ENCODE results near the gene CIRBP. TPM values are rescaled to one million over a fixed set of nuclear protein-coding genes. Genes with fewer than 3 reads are reported as not detected.

The CIRBP gene
- total and polyA plus RNA-seq, 3 donors from 2014 or later, result 483 to 661 (median 621) TPM

- H3K36me3 ChIP-seq (ENCODE audit: low read depth, missing control alignments), result no peaks in the 10 kb centered on the region
- H3K27me3 ChIP-seq, result no peaks in the 10 kb centered on the region
- TF ChIP-seq POLR2A (IDR thresholded peaks at IDR 0.05), result no peak
- TF ChIP-seq, protein P1, sequence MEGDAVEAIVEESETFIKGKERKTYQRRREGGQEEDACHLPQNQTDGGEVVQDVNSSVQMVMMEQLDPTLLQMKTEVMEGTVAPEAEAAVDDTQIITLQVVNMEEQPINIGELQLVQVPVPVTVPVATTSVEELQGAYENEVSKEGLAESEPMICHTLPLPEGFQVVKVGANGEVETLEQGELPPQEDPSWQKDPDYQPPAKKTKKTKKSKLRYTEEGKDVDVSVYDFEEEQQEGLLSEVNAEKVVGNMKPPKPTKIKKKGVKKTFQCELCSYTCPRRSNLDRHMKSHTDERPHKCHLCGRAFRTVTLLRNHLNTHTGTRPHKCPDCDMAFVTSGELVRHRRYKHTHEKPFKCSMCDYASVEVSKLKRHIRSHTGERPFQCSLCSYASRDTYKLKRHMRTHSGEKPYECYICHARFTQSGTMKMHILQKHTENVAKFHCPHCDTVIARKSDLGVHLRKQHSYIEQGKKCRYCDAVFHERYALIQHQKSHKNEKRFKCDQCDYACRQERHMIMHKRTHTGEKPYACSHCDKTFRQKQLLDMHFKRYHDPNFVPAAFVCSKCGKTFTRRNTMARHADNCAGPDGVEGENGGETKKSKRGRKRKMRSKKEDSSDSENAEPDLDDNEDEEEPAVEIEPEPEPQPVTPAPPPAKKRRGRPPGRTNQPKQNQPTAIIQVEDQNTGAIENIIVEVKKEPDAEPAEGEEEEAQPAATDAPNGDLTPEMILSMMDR (IDR thresholded peaks at IDR 0.05), result no peak
- 87 to 93% methylated on average over 9 to 37 of the region's 38 CpGs for WGBS, 2 donors
- no peaks in the 10 kb centered on the region for H3K9me3 ChIP-seq
- H3K4me1 ChIP-seq, result no peaks in the 10 kb centered on the region
- no peak overlapping the region for H3K27ac ChIP-seq
- peak overlapping the region in 1 of 2 donors; percentile 26 for H3K4me3 ChIP-seq
- intact Hi-C loops (cut with DNase I; ENCODE audit: low total_unique reads), result no loop called here
- DNase-seq, result peak; percentile 48
Measured at GRCh38 chr19:1307320-1307719, 38.2 kb downstream of the CIRBP start.

- TF ChIP-seq POLR2A (IDR thresholded peaks at IDR 0.05), result no peak
- TF ChIP-seq, protein P1 (IDR thresholded peaks at IDR 0.05), result no peak
- peak overlapping the region in 1 of 2 donors; percentile 26 for H3K4me3 ChIP-seq
- H3K4me1 ChIP-seq, result no peaks in the 10 kb centered on the region
- DNase-seq, result no peak
- no peaks in the 10 kb centered on the region for H3K9me3 ChIP-seq
- WGBS, 2 donors, result 66 to 80% methylated on average over 14 to 20 of the region's 20 CpGs
- intact Hi-C loops (cut with DNase I; ENCODE audit: low total_unique reads), result no loop called here
- no peak overlapping the region for H3K27ac ChIP-seq
- H3K36me3 ChIP-seq (ENCODE audit: low read depth, missing control alignments), result no peaks in the 10 kb centered on the region
- no peaks in the 10 kb centered on the region for H3K27me3 ChIP-seq
Measured at GRCh38 chr19:1307755-1308303, 38.7 kb downstream of the CIRBP start.

DNA sequence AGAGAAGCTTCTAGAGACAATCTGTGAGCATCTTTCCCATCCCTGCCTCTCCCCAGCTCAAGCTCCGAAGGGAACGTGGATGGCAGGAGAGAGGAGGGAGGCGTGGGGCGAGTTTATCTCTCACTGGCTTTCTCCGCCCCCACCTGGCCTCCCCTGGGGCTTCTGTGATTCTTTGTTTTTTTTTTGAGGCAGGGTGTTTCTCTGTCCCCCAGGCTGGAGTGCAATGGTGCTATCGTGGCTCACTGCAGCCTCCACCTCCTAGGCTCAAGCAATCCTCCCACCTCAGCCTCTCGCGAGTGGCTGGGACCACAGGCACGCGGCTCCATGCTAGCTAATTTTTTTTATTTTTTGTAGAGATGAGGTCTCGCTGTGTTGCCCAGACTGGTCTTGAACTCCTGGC is 39.6 kb downstream of the CIRBP start:
- intact Hi-C loops (cut with DNase I; ENCODE audit: low total_unique reads), result no loop called here

DNA sequence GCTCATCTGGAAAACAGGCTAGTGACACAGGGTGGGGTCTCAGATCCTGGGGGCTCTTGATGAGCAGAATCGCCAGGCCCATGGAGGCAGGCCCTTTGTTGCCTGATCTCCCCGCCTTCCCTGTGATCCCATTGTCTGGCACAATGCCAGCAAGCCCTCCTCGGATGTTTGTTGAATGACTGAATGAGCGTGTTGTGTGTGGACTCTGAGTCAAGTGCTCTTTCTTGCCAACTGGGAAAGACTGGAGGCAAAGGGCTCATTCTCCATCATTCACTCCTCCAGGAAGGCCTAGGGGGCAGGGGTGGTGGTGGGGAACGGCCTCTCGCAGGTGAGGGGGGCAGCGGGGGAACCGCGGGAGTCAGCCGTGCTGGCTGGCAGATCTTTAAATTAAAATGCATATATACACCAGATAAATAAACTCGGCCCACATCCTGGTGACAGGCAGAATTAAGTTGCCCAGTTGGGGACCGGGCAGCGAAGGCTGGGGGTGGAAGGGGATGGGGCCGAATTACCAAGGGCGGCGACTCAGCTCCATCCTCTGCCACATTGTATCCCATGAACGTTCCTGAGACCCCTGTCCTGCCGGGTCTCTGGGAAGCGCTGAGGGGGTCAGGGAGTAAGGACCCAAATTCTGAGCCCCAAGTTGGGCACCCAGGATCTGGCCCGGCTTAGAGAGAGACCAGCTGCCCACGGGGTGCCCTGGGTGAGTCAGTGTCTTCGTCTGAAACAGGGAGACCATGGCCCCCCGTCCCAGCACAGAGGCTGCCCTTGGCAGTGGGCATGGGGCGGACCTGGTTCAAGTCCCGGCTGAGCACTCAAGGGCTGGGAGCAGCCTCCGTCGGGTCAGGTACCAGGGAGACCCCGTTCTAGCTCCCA is 41.1 kb downstream of the CIRBP start:
- WGBS, 2 donors, result 69 to 74% methylated on average over 19 to 28 of the region's 28 CpGs
- H3K36me3 ChIP-seq (ENCODE audit: low read depth, missing control alignments), result no peaks in the 10 kb centered on the region
- H3K9me3 ChIP-seq, result no peaks in the 10 kb centered on the region
- no peak for TF ChIP-seq POLR2A (IDR thresholded peaks at IDR 0.05)
- TF ChIP-seq, protein P1 (IDR thresholded peaks at IDR 0.05), result no peak
- H3K4me1 ChIP-seq, result no peaks in the 10 kb centered on the region
- DNase-seq, result no peak
- intact Hi-C loops (cut with DNase I; ENCODE audit: low total_unique reads), result no loop called here
- no peak overlapping the region for H3K4me3 ChIP-seq
- no peaks in the 10 kb centered on the region for H3K27me3 ChIP-seq
- H3K27ac ChIP-seq, result no peak overlapping the region

More for the DNA sequence above, 39.6 kb downstream of the CIRBP start:
- DNase-seq, result no peak
- no peak overlapping the region for H3K4me3 ChIP-seq
- WGBS, 2 donors, result 36 to 48% methylated on average over 11 of the region's 11 CpGs
- H3K9me3 ChIP-seq, result no peaks in the 10 kb centered on the region
- H3K27ac ChIP-seq, result no peak overlapping the region
- H3K4me1 ChIP-seq, result no peaks in the 10 kb centered on the region
- TF ChIP-seq POLR2A (IDR thresholded peaks at IDR 0.05), result no peak
- TF ChIP-seq, protein P1 (IDR thresholded peaks at IDR 0.05), result no peak
- no peaks in the 10 kb centered on the region for H3K27me3 ChIP-seq
- H3K36me3 ChIP-seq (ENCODE audit: low read depth, missing control alignments), result no peaks in the 10 kb centered on the region
